WTC11 (cell line): ENCODE results near the gene STK25. TPM values are rescaled to one million over a fixed set of nuclear protein-coding genes. Genes with fewer than 3 reads are reported as not detected.

Source experiments
- ATAC-seq: fragments of 200-7000 bp; cut with Tn5 transposase; 2 replicates; pipeline ENCODE4 v1.10.0; 2021; ENCODE audit warnings: mild to moderate bottlenecking, moderate library complexity
- CTCF ChIA-PET: fragments of 300-600 bp; sonication (Branson Sonifier 250); formaldehyde crosslinking; loops from one replicate; lab custom pipeline; 2021; ENCODE audit warnings: antibody characterized with exemption; lab: Charles Lee
- POLR2A ChIA-PET: fragments of 350-600 bp; sonication (Branson Sonifier 250); formaldehyde crosslinking; loops from one replicate; lab custom pipeline; 2021; ENCODE audit warnings: antibody characterized with exemption; lab: Charles Lee
- DNase-seq: peaks from one replicate; pipeline ENCODE4 v3.0.0; 2021; ENCODE audit warnings: low spot score
- H3K27ac Mint-ChIP-seq: 2 replicates; pipeline ENCODE4 v1.8.0; 2021; ENCODE audit warnings: mixed read lengths
- H3K27me3 Mint-ChIP-seq: 2 replicates; pipeline ENCODE4 v1.8.0; 2021; ENCODE audit warnings: low read depth, mild to moderate bottlenecking, moderate library complexity, mixed read lengths
- H3K36me3 Mint-ChIP-seq: 2 replicates; pipeline ENCODE4 v1.8.0; 2021; ENCODE audit warnings: mixed read lengths
- H3K4me1 Mint-ChIP-seq: 2 replicates; pipeline ENCODE4 v1.8.0; 2022; ENCODE audit warnings: mixed read lengths
- H3K4me3 Mint-ChIP-seq: 2 replicates; pipeline ENCODE4 v1.8.0; 2021; ENCODE audit warnings: mild to moderate bottlenecking, moderate library complexity, mixed read lengths
- H3K9me3 Mint-ChIP-seq: 2 replicates; pipeline ENCODE4 v1.8.0; 2021; ENCODE audit warnings: mixed read lengths
- CTCF ChIP-seq: fragments of 200-600 bp; IDR thresholded peaks from 2 replicates; pipeline ENCODE4 v1.8.0; 2022; ENCODE audit warnings: antibody characterized with exemption
- ELF4 ChIP-seq: sonication (generic); formaldehyde crosslinking; IDR thresholded peaks from 2 replicates; pipeline ENCODE4 v1.8.1; 2022; ENCODE audit warnings: low read depth, mild to moderate bottlenecking, moderate library complexity, missing genetic modification reagents
- EMX1 ChIP-seq: fragments of 250-450 bp; sonication (Bioruptor Pico); IDR thresholded peaks from 2 replicates; pipeline ENCODE4 v1.8.0; 2021; ENCODE audit warnings: mild to moderate bottlenecking
- ETV6 ChIP-seq: sonication (generic); formaldehyde crosslinking; IDR thresholded peaks from 2 replicates; pipeline ENCODE4 v1.8.1; 2022; ENCODE audit warnings: mild to moderate bottlenecking, missing genetic modification reagents
- GTF2I ChIP-seq: fragments of 250-450 bp; sonication (Bioruptor Pico); conservative IDR thresholded peaks from 2 replicates; pipeline ENCODE4 v1.4.0; 2021; ENCODE audit warnings: mild to moderate bottlenecking
- IRF2 ChIP-seq: sonication (generic); formaldehyde crosslinking; IDR thresholded peaks from 2 replicates; pipeline ENCODE4 v1.8.0; 2022; ENCODE audit warnings: low read depth, missing genetic modification reagents, borderline replicate concordance
- MYBL2 ChIP-seq: sonication (generic); formaldehyde crosslinking; IDR thresholded peaks from 2 replicates; pipeline ENCODE4 v1.8.1; 2023; ENCODE audit warnings: mild to moderate bottlenecking, moderate library complexity, missing genetic modification reagents
- NFATC4 ChIP-seq: fragments of 250-450 bp; sonication (Bioruptor Pico); IDR thresholded peaks from 2 replicates; pipeline ENCODE4 v1.9.0; 2021; ENCODE audit warnings: mild to moderate bottlenecking
- NR2C2 ChIP-seq: sonication (generic); formaldehyde crosslinking; IDR thresholded peaks from 2 replicates; pipeline ENCODE4 v1.8.0; 2022; ENCODE audit warnings: mild to moderate bottlenecking, missing genetic modification reagents
- NR3C1 ChIP-seq: sonication (generic); formaldehyde crosslinking; conservative IDR thresholded peaks from 2 replicates; pipeline ENCODE4 v1.8.1; 2023; ENCODE audit warnings: low read depth, mild to moderate bottlenecking, missing genetic modification reagents
- RORB ChIP-seq: fragments of 250-450 bp; sonication (Bioruptor Pico); IDR thresholded peaks from 2 replicates; pipeline ENCODE4 v1.9.0; 2021; ENCODE audit warnings: mild to moderate bottlenecking
- TEAD4 ChIP-seq: sonication (generic); formaldehyde crosslinking; IDR thresholded peaks from 2 replicates; pipeline ENCODE4 v1.8.0; 2022; ENCODE audit warnings: mild to moderate bottlenecking, missing genetic modification reagents
- USF1 ChIP-seq: sonication (generic); formaldehyde crosslinking; IDR thresholded peaks from 2 replicates; pipeline ENCODE4 v1.8.0; 2022; ENCODE audit warnings: mild to moderate bottlenecking, missing genetic modification reagents
- ZBTB43 ChIP-seq: sonication (generic); formaldehyde crosslinking; IDR thresholded peaks from 2 replicates; pipeline ENCODE4 v1.8.1; 2023; ENCODE audit warnings: mild to moderate bottlenecking, missing genetic modification reagents
- ZMAT4 ChIP-seq: fragments of 250-450 bp; sonication (Bioruptor Pico); IDR thresholded peaks from 2 replicates; pipeline ENCODE4 v1.9.0; 2021; ENCODE audit warnings: mild to moderate bottlenecking
- ZNF121 ChIP-seq: sonication (generic); formaldehyde crosslinking; IDR thresholded peaks from 2 replicates; pipeline ENCODE4 v1.8.0; 2023; ENCODE audit warnings: missing genetic modification reagents
- total RNA-seq: library from RNA; stranded (reverse); gene quantifications from 3 replicates; pipeline ENCODE4 v1.2.3, GENCODE V29; 2021
- TF ChIP-seq, protein P1 (sequence below): fragments of 250-450 bp; sonication (Bioruptor Pico); conservative IDR thresholded peaks from 2 replicates; pipeline ENCODE4 v1.9.0; 2021; ENCODE audit warnings: mild to moderate bottlenecking
- TF ChIP-seq, protein P2 (sequence below): sonication (generic); formaldehyde crosslinking; IDR thresholded peaks from 2 replicates; pipeline ENCODE4 v1.8.1; 2023; ENCODE audit warnings: mild to moderate bottlenecking, missing genetic modification reagents
- TF ChIP-seq, protein P3 (sequence below): sonication (generic); formaldehyde crosslinking; IDR thresholded peaks from 2 replicates; pipeline ENCODE4 v1.8.1; 2022; ENCODE audit warnings: mild to moderate bottlenecking, moderate library complexity, missing genetic modification reagents
- TF ChIP-seq, protein P4 (sequence below): sonication (generic); formaldehyde crosslinking; IDR thresholded peaks from 2 replicates; pipeline ENCODE4 v1.8.0; 2022; ENCODE audit warnings: mild to moderate bottlenecking, missing genetic modification reagents
- TF ChIP-seq, protein P5 (sequence below): sonication (generic); formaldehyde crosslinking; IDR thresholded peaks from 2 replicates; pipeline ENCODE4 v1.8.1; 2023; ENCODE audit warnings: mild to moderate bottlenecking, missing genetic modification reagents, moderate library complexity

Gene STK25
- total RNA-seq, 1 experiment from 2014 or later = 232 TPM

GRCh38 chr2:241459520-241459919, 48.9 kb downstream of the STK25 start (continued):
- TF ChIP-seq USF1 (CRISPR knock-in tag) (no peak), NR2C2 (no peak), ZBTB43 (CRISPR knock-in tag) (no peak)

DNA sequence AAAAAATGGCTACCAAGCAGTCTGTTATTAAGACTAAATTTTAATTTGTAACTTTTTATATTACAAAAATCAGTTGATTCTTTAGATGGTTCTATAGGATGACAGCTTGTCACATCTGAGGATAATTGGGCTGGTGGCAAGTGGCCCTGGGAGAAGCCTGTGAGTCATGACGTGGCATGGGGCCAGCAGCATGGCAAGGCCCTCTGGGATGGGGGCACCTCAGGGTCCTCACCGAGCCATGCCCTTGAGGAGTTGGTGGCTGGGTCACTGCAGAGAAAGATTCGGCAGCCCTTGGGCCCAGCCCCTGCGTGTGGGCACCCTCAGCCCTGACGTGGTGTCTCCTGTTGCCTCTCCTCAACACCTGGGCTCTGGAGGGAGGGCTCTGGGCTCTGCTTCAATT, 49.7 kb downstream of the STK25 start:
- TF ChIP-seq NR2C2 = no peak
- no peak for TF ChIP-seq NFATC4
- TF ChIP-seq RORB (CRISPR knock-in tag) = no peak
- TF ChIP-seq ETV6 (CRISPR knock-in tag) = no peak
- TF ChIP-seq ZNF121 (CRISPR knock-in tag) = no peak
- TF ChIP-seq, protein P1, sequence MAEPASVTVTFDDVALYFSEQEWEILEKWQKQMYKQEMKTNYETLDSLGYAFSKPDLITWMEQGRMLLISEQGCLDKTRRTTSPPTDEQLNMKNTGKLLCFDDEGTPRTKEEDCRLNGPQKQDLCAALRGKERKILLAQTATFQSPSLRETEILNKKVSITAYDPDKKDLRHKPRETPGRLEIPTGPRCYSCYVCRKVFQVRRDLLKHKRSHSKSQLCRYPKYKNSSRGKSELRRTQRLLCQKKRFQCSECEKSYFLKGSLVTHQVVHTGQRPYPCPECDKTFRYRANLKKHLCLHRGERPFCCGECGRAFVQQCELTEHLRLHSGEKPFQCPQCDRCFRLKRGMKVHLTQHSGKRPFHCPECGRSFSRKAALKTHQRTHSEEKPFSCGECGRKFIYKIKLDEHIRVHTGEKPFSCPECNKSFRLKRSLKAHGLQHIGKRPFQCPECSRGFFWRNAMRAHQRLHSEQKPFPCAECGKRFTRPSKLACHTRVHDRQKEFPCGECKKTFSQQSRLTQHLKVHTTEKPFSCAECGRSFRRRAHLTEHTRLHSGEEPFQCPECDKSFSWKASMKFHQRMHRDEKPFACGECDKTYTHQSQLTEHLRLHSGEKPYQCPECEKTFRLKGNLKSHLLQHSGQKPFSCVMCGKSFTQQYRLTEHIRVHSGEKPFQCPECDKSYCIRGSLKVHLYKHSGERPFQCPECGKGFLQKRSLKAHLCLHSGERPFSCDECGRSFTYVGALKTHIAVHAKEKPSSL (CRISPR knock-in tag) = no peak
- no peak for TF ChIP-seq IRF2 (CRISPR knock-in tag)
- no peak for TF ChIP-seq NR3C1 (CRISPR knock-in tag)
- no peak for TF ChIP-seq CTCF
- TF ChIP-seq, protein P2, sequence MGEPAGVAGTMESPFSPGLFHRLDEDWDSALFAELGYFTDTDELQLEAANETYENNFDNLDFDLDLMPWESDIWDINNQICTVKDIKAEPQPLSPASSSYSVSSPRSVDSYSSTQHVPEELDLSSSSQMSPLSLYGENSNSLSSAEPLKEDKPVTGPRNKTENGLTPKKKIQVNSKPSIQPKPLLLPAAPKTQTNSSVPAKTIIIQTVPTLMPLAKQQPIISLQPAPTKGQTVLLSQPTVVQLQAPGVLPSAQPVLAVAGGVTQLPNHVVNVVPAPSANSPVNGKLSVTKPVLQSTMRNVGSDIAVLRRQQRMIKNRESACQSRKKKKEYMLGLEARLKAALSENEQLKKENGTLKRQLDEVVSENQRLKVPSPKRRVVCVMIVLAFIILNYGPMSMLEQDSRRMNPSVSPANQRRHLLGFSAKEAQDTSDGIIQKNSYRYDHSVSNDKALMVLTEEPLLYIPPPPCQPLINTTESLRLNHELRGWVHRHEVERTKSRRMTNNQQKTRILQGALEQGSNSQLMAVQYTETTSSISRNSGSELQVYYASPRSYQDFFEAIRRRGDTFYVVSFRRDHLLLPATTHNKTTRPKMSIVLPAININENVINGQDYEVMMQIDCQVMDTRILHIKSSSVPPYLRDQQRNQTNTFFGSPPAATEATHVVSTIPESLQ (CRISPR knock-in tag) = no peak
- TF ChIP-seq GTF2I = no peak
- TF ChIP-seq EMX1 = no peak
- TF ChIP-seq MYBL2 (CRISPR knock-in tag) = no peak
- TF ChIP-seq, protein P3, sequence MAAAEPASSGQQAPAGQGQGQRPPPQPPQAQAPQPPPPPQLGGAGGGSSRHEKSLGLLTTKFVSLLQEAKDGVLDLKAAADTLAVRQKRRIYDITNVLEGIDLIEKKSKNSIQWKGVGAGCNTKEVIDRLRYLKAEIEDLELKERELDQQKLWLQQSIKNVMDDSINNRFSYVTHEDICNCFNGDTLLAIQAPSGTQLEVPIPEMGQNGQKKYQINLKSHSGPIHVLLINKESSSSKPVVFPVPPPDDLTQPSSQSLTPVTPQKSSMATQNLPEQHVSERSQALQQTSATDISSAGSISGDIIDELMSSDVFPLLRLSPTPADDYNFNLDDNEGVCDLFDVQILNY (CRISPR knock-in tag) = no peak
- TF ChIP-seq, protein P4, sequence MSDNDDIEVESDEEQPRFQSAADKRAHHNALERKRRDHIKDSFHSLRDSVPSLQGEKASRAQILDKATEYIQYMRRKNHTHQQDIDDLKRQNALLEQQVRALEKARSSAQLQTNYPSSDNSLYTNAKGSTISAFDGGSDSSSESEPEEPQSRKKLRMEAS (CRISPR knock-in tag) = no peak
- no peak for TF ChIP-seq TEAD4
- TF ChIP-seq, protein P5, sequence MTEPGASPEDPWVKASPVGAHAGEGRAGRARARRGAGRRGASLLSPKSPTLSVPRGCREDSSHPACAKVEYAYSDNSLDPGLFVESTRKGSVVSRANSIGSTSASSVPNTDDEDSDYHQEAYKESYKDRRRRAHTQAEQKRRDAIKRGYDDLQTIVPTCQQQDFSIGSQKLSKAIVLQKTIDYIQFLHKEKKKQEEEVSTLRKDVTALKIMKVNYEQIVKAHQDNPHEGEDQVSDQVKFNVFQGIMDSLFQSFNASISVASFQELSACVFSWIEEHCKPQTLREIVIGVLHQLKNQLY (CRISPR knock-in tag) = no peak
- TF ChIP-seq ZMAT4 (CRISPR knock-in tag) = no peak
- TF ChIP-seq ELF4 (CRISPR knock-in tag) = no peak
- ATAC-seq (no peak), DNase-seq (no peak)
- Mint-ChIP-seq H3K27me3 (no peaks in the 10 kb centered on the region; the same call in 1 of the 2 replicates), H3K4me1 (peaks cover 4% of the 10 kb centered on the region; the same call in 1 of the 2 replicates), H3K36me3 (no peaks in the 10 kb centered on the region), H3K27ac (no peak overlapping the region), H3K4me3 (no peak overlapping the region), H3K9me3 (no peaks in the 10 kb centered on the region)
- POLR2A ChIA-PET = no interaction called here
- CTCF ChIA-PET = no interaction called here
